ENCODE data around the gene DDO. TPM values are rescaled to one million over a fixed set of nuclear protein-coding genes. Genes with fewer than 3 reads are reported as not detected.
"Not testable (repeated sequence)": the region's sequence is repeated elsewhere in the genome, so short reads cannot be mapped to it uniquely, and the experiment has no call there.

DDO gene
- total RNA-seq, 2 experiments from 2014 or later: not detected

DNA sequence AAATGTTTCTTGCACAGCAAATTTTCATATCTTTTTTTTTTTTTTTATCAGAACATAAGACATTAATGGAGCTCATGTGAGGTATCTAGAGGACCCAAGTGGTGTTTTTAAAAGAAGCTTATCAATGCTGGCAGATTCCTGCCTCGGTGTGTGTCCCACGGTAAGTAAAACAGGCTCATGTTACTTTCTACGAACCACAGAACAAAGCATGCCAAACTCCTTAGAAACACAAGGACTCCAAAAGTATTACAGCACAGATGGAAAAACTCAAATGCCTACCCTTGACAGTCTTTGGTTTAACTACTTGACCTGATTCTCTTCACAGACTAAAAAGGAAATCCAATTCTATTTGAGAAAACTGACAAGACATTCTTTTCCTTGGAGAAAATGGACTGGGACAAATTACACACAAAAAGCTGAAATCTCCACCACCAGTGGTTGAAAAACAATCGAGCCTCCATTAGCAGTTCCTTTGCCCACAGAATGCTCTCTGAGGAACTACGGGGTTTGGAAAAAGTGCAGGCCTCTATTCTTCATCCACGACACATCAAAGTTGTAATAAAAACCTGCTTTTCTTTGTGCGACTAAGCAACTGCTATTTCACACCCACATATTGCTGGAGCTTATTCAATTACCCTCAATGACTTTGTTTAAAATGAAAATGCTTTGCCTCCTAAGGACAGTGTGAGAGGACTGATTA, 62.7 kb downstream of the DDO start:
- DNase-seq: no peak
- no peaks in the 10 kb centered on the region for H3K9me3 Mint-ChIP-seq
- peaks cover 14% of the 10 kb centered on the region for H3K27me3 Mint-ChIP-seq
- H3K27ac Mint-ChIP-seq: no peak overlapping the region
- H3K4me3 Mint-ChIP-seq: no peak overlapping the region
- peaks cover 12% of the 10 kb centered on the region for H3K4me1 Mint-ChIP-seq
- no peaks in the 10 kb centered on the region for H3K36me3 Mint-ChIP-seq

DNA sequence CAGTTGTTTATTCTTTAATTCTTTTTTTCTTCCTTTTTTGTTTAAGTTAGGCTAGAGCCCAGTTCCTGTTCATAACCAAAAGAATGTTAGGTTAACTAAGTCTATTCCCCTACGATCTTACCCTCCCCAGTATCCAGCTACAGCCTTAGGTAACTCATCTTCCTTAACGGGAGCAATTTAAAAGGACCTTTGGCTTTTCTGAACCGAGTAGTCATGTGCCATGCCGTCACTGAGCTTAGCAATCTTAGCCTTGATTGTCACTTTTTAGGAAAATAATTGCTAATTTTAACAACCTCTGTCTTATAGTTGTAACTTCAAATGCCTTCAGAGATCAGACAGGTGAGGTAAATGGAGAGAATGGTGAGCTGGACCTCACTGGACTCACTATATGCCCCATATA, 63.4 kb downstream of the DDO start:
- Mint-ChIP-seq H3K27me3 (peaks cover 7% of the 10 kb centered on the region), H3K9me3 (no peaks in the 10 kb centered on the region), H3K27ac (no peak overlapping the region), H3K4me3 (no peak overlapping the region), H3K36me3 (no peaks in the 10 kb centered on the region), H3K4me1 (peaks cover 6% of the 10 kb centered on the region)
- DNase-seq: no peak

DNA sequence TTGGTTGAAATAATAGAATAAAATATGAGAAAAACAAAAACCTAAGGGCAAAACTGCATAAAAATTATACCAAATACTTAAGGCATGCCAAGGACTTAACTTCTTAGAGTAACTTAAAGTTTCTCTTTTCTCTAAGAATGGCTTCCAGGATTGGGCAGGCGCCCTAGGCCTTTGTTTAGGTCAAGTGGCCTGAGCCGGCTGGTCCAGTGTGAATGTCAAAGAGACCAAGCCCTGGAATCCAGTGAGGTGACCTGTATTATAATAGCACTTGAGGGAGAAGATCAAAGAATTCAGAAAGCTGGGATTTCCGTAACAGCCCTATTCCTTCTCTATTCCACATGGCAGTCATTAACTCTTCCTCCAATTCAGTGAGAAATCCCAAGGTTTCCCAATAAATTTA, 63.8 kb downstream of the DDO start:
- Mint-ChIP-seq H3K9me3 (no peaks in the 10 kb centered on the region), H3K4me1 (peaks cover 2% of the 10 kb centered on the region), H3K36me3 (no peaks in the 10 kb centered on the region), H3K27ac (no peak overlapping the region), H3K4me3 (no peak overlapping the region), H3K27me3 (peaks cover 3% of the 10 kb centered on the region)
- no peak for DNase-seq

DNA sequence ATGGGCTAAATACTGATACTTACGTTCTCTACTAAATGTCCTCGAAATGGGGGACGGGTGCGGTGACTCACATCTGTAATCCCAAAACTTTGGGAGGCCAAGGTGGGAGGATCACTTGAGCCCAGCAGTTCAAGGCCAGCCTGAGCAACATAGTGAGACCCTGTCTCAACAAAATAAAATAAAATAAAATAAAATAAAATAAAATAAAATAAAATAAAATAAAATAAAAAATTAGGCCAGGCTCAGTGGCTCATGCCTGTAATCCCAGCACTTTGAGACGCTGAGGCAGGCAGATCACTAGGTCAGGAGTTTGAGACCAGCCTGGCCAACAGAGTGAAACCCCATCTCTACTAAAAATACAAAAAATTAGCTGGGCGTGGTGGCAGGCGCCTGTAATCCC, 64.8 kb downstream of the DDO start:
- H3K4me3 Mint-ChIP-seq: not testable (repeated sequence)

DNA sequence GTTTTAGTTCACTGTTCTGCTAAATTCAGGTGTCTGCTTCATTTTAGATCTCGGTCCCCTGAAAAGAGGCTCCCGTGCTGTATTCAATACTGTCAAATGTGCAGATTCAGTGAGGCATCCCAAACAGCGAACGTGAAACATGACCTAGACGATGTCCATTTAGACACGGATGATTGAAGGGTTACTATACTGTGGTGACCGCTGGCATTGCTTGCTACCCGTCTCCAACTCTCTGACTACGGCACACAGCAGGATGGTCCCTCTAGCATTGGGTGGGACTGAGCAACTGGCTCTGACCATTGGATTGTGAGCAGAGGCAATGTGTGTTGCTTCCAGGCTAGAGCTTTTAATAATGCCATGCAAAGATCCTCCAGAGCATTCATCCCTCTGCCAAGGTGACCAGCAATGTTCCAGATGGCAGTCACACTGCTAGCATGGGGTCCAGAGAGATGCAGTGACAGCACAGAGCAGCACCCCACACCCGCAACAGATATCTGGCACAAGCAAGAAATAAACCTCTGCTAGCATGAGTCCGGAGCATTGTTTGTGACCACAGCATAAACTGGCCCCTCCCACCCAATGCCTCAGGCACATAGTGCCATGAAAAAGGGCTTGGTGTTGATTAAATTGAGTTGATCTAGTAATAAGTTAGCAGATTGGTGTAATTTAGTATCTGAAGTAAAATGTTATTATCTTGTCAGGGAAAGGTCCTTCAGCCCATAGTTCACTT, 66.2 kb downstream of the DDO start:
- H3K36me3 Mint-ChIP-seq: no peaks in the 10 kb centered on the region
- no peaks in the 10 kb centered on the region for H3K27me3 Mint-ChIP-seq
- H3K27ac Mint-ChIP-seq: no peak overlapping the region
- H3K4me1 Mint-ChIP-seq: no peaks in the 10 kb centered on the region
- no peak overlapping the region for H3K4me3 Mint-ChIP-seq
- DNase-seq: no peak
- no peaks in the 10 kb centered on the region for H3K9me3 Mint-ChIP-seq

More for the DNA sequence above, 64.8 kb downstream of the DDO start:
- not testable (repeated sequence) for H3K9me3 Mint-ChIP-seq, H3K27me3 Mint-ChIP-seq, H3K36me3 Mint-ChIP-seq, H3K27ac Mint-ChIP-seq, H3K4me1 Mint-ChIP-seq, DNase-seq

DNA sequence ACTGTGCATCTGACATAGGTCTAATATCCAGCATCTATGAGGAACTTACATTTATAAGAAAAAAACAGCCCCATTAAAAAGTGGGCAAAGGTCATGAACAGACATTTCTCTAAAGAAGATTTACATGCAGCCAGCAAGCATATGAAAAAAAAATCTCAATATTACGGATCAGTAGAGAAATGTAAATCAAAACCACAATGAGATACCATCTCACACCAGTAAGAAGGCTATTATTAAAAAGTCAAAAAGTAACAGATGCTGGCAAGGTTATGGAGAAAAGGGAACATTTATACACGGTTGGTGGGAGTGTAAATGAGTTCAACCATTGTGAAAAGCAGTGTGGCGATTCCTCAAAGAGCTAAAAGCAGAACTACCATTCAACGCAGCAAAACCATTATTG, 70.3 kb downstream of the DDO start:
- Mint-ChIP-seq H3K27ac (no peak overlapping the region), H3K4me1 (no peaks in the 10 kb centered on the region), H3K4me3 (no peak overlapping the region), H3K36me3 (no peaks in the 10 kb centered on the region), H3K9me3 (no peaks in the 10 kb centered on the region), H3K27me3 (no peaks in the 10 kb centered on the region)
- no peak for DNase-seq

DNA sequence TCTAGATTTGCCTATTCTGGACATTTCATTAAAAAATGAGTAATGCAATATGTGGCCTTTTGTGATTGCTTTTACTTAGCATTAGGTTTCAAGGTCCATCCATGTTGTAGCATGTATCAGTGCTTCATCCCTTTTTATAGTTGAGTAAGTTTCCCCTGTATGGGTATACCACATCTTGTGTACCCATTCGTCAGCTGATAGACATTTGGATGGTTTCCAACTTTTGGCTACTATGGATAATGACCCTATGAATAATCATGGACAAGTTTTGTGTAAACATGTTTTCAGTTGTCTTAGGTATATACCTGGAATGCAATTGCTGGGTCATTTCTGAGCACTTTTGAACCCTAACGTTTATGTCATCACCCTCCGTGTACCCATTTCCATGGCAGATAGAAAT, 72.6 kb downstream of the DDO start:
- Mint-ChIP-seq H3K9me3 (no peaks in the 10 kb centered on the region), H3K4me1 (no peaks in the 10 kb centered on the region), H3K27ac (no peak overlapping the region), H3K4me3 (no peak overlapping the region), H3K36me3 (no peaks in the 10 kb centered on the region), H3K27me3 (no peaks in the 10 kb centered on the region)
- no peak for DNase-seq

Other genes with a start within 250 kb of the DDO start
- 1 to 10 TPM; 5.3 to 6.1 TPM for gene WASF1, start 235.9 kb downstream of the DDO start, total RNA-seq
- 10 to 100 TPM; 25.9 to 29.1 TPM for gene CDC40, start 235.1 kb downstream of the DDO start, total RNA-seq
- gene METTL24, start 57.2 kb downstream of the DDO start, total RNA-seq: under 1 TPM; 0.26 to 0.27 TPM
- gene SLC22A16, start 61.0 kb upstream of the DDO start, total RNA-seq: not detected

All from activated naive CD8-positive, alpha-beta T cell treated with anti-CD3 and anti-CD28 coated beads for 36 hours (primary cell).